HepG2 (cell line): ENCODE measurements around the gene CD7. TPM values are rescaled to one million over a fixed set of nuclear protein-coding genes. Genes with fewer than 3 reads are reported as not detected.
A peak's percentile ranks its signal among the peaks of the same experiment; 100 is the strongest.

Experiments
- DMAP1 ChIP-seq: IDR thresholded peaks from 2 replicates; pipeline ENCODE4 v1.6.1; 2016
- FOXK2 ChIP-seq: fragments of 450-650 bp; IDR thresholded peaks from 2 replicates; pipeline ENCODE4 v1.6.1; 2016
- MAZ ChIP-seq, 2 experiments: sonication (generic) in 1 of 2; formaldehyde crosslinking in 1 of 2; IDR thresholded peaks; 2 replicates each; pipeline versions ENCODE4 v1.5.0 to v1.6.1; 2012 to 2020; ENCODE audit warnings: low read depth in 2 of 2, mild to moderate bottlenecking in 2 of 2, borderline replicate concordance in 1 of 2, improper control_type of control experiment in 1 of 2, low read length in 1 of 2, missing genetic modification reagents in 1 of 2, moderate library complexity in 1 of 2
- MTA1 ChIP-seq: sonication (generic); formaldehyde crosslinking; IDR thresholded peaks from 2 replicates; pipeline ENCODE4 v1.4.0; 2020; ENCODE audit warnings: missing genetic modification reagents, mild to moderate bottlenecking, borderline replicate concordance
- MTF1 ChIP-seq: sonication (generic); formaldehyde crosslinking; IDR thresholded peaks from 2 replicates; pipeline ENCODE4 v1.5.0; 2020; ENCODE audit warnings: missing genetic modification reagents
- MXD4 ChIP-seq: IDR thresholded peaks from 2 replicates; pipeline ENCODE4 v1.6.1; 2016; ENCODE audit warnings: mild to moderate bottlenecking, missing biosample characterization, missing genetic modification reagents
- NR2C2 ChIP-seq: sonication (generic); formaldehyde crosslinking; IDR thresholded peaks from 2 replicates; pipeline ENCODE4 v1.4.0; 2020; ENCODE audit warnings: missing genetic modification reagents, mild to moderate bottlenecking, moderate library complexity, borderline replicate concordance
- RFX1 ChIP-seq: fragments of 450-650 bp; IDR thresholded peaks from 2 replicates; pipeline ENCODE4 v1.6.1; 2017
- SRSF9 ChIP-seq: fragments of 200-400 bp; formaldehyde crosslinking; IDR thresholded peaks from 2 replicates; pipeline ENCODE4 v1.6.1; 2018; ENCODE audit warnings: borderline replicate concordance, mild to moderate bottlenecking, low read depth, low read length; ENCODE audit not compliant: insufficient read depth, poor library complexity, severe bottlenecking
- TBX2 ChIP-seq: sonication (generic); formaldehyde crosslinking; IDR thresholded peaks from 2 replicates; pipeline ENCODE4 v1.5.0; 2020; ENCODE audit warnings: missing genetic modification reagents, mild to moderate bottlenecking, borderline replicate concordance
- YY1 ChIP-seq: IDR thresholded peaks from 2 replicates; pipeline ENCODE4 v1.6.1; 2011; ENCODE audit warnings: low read length, low read depth, moderate library complexity, mild to moderate bottlenecking; ENCODE audit not compliant: insufficient read depth, insufficient replicate concordance
- ZFX ChIP-seq: sonication (generic); formaldehyde crosslinking; IDR thresholded peaks from 2 replicates; pipeline ENCODE4 v1.4.0; 2020; ENCODE audit warnings: mild to moderate bottlenecking, low read depth, missing genetic modification reagents, moderate library complexity
- ZNF251 ChIP-seq: sonication (generic); formaldehyde crosslinking; IDR thresholded peaks from 2 replicates; pipeline ENCODE4 v1.9.0; 2021; ENCODE audit warnings: mild to moderate bottlenecking, missing genetic modification reagents
- ZNF296 ChIP-seq: sonication (generic); formaldehyde crosslinking; conservative IDR thresholded peaks from 2 replicates; pipeline ENCODE4 v1.5.0; 2020; ENCODE audit warnings: mild to moderate bottlenecking, missing genetic modification reagents
- ZNF329 ChIP-seq: sonication (generic); formaldehyde crosslinking; IDR thresholded peaks from 2 replicates; pipeline ENCODE4 v1.9.0; 2021; ENCODE audit warnings: low read depth, mild to moderate bottlenecking, missing genetic modification reagents
- ZNF432 ChIP-seq: sonication (generic); formaldehyde crosslinking; IDR thresholded peaks from 2 replicates; pipeline ENCODE4 v1.5.0; 2020; ENCODE audit warnings: missing genetic modification reagents, mild to moderate bottlenecking, borderline replicate concordance
- ZNF724P ChIP-seq: sonication (generic); formaldehyde crosslinking; IDR thresholded peaks from 2 replicates; pipeline ENCODE4 v1.8.0; 2022; ENCODE audit warnings: missing genetic modification reagents, borderline replicate concordance
- ZNF781 ChIP-seq: sonication (generic); formaldehyde crosslinking; IDR thresholded peaks from 2 replicates; pipeline ENCODE4 v1.5.1; 2020; ENCODE audit warnings: borderline replicate concordance, mild to moderate bottlenecking, missing genetic modification reagents; ENCODE audit errors: not compliant biosample characterization
- ZNF784 ChIP-seq: sonication (generic); formaldehyde crosslinking; IDR thresholded peaks from 2 replicates; pipeline ENCODE4 v1.5.1; 2020; ENCODE audit warnings: missing genetic modification reagents, mild to moderate bottlenecking, borderline replicate concordance
- ZNF839 ChIP-seq: sonication (generic); formaldehyde crosslinking; IDR thresholded peaks from 2 replicates; pipeline ENCODE4 v1.4.0; 2020; ENCODE audit warnings: missing genetic modification reagents, mild to moderate bottlenecking, borderline replicate concordance
- ZNF879 ChIP-seq: sonication (generic); formaldehyde crosslinking; IDR thresholded peaks from 2 replicates; pipeline ENCODE4 v1.8.1; 2023; ENCODE audit warnings: missing genetic modification reagents
- ZSCAN31 ChIP-seq: sonication (generic); formaldehyde crosslinking; IDR thresholded peaks from 2 replicates; pipeline ENCODE4 v1.5.0; 2020; ENCODE audit warnings: low read depth, mild to moderate bottlenecking, missing genetic modification reagents
- polyA plus RNA-seq, 8 experiments: library from polyadenylated mRNA; depleted of rRNA in 3 of 8; stranded (reverse) in 7 of 8; unstranded in 1 of 8; fragments of >200 nt; fragmentation: Illumina TruSeq in 4 of 8; extraction: Trizol in 4 of 8; gene quantifications; 2 replicates each; pipeline versions ENCODE4 v1.2.1 to v1.2.3, GENCODE V29; 2011 to 2016; ENCODE audit warnings: low read depth in 4 of 8, missing spikeins in 1 of 8, mixed read lengths in 1 of 8; ENCODE audit not compliant: insufficient read depth in 1 of 8
- total RNA-seq, 5 experiments: library from RNA; depleted of rRNA; stranded (reverse); fragments of >200 nt; fragmentation: Illumina TruSeq; extraction: Trizol; gene quantifications; 2 replicates each; pipeline ENCODE4 v1.2.3, GENCODE V29; 2016; ENCODE audit warnings: low read depth in 1 of 5
- TF ChIP-seq, protein P1 (sequence below): IDR thresholded peaks from 2 replicates; pipeline ENCODE4 v1.6.1; 2016; ENCODE audit warnings: mild to moderate bottlenecking

The CD7 gene
- total and polyA plus RNA-seq, 2 of the 13 experiments (the other 11 are each of a cell fraction or from before 2014, with no cell fraction given) = 67.6 to 76.4 TPM

DNA sequence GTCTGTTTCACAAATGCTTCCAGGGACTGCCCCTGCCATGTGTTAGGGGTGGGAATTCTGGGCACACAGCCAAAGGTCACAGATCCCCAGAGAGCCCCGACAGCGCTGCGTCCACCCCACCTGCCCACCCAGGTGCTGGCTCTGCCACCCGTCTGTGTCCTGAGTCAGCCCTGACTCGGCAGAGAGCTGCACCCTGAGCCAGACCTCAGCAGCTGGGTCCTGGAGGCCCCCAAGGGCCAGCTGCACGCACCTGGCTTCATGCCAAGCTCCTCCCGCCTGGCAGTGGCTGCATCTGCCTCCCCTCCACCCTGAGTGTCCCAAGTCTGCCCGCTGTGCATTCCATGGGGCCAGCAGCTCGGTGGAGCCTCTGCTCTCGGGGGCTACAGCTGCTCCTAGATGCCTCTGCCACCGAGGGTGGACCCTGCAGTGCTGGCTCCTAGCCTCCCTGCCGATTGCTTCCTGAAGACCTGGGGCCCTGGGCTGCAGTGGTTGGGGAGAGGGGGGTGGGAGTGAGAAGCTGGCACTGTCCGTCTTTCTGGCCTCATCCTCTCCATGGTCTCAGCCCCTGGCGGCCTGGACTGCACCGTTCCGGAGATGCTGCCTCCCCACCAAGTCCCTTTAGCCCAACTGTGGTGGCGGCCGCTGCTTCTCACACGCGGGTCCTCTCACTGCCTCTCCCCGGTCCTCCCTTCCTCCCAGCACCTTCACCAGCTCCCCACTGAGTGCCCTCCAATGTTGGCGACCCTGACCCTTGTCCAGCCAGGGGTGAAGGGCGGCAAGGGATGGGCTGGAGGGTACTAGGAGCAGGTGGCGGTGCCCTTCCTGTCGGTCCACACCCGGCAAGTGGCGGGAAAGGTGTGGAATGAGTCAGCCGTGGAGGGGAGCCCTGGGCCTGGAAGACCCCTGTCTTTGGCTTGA, 13.2 kb upstream of the CD7 start (continued):
- TF ChIP-seq ZNF784 (no peak), ZNF432 (CRISPR knock-in tag) (no peak), TBX2 (peak; percentile 75), SRSF9 (no peak), MAZ (IDR thresholded peaks at IDR 0.05; ENCODE audit: borderline replicate concordance, low read depth, low read length) (peak; percentile 84), MAZ (CRISPR knock-in tag; IDR thresholded peaks at IDR 0.05; ENCODE audit: low read depth) (peak; percentile 71; the same call in 1 of the 2 replicates), ZNF724P (CRISPR knock-in tag) (no peak), ZFX (CRISPR knock-in tag) (peak; percentile 54), ZNF879 (CRISPR knock-in tag) (no peak), ZNF839 (peak; percentile 50; the same call in 1 of the 2 replicates), ZNF781 (CRISPR knock-in tag) (peak; percentile 71), ZNF251 (0 out of 2 replicates have a peak, but pooled peaks have one; percentile 21), FOXK2 (no peak), ZNF329 (no peak), RFX1 (no peak), MTA1 (CRISPR knock-in tag) (peak; percentile 94), ZNF296 (CRISPR knock-in tag) (no peak), NR2C2 (CRISPR knock-in tag) (peak; percentile 72), MXD4 (CRISPR knock-in tag) (no peak; the same call in none of the 2 replicates), ZSCAN31 (CRISPR knock-in tag) (peak; percentile 81; the same call in 1 of the 2 replicates), DMAP1 (CRISPR knock-in tag) (0 out of 2 replicates have a peak, but pooled peaks have one; percentile 43), MTF1 (CRISPR knock-in tag) (no peak), YY1 (no peak)
- TF ChIP-seq, protein P1, sequence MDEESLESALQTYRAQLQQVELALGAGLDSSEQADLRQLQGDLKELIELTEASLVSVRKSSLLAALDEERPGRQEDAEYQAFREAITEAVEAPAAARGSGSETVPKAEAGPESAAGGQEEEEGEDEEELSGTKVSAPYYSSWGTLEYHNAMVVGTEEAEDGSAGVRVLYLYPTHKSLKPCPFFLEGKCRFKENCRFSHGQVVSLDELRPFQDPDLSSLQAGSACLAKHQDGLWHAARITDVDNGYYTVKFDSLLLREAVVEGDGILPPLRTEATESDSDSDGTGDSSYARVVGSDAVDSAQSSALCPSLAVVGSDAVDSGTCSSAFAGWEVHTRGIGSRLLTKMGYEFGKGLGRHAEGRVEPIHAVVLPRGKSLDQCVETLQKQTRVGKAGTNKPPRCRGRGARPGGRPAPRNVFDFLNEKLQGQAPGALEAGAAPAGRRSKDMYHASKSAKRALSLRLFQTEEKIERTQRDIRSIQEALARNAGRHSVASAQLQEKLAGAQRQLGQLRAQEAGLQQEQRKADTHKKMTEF (CRISPR knock-in tag) = peak; percentile 75; the same call in 1 of the 2 replicates
